SK-N-MC (cell line): ENCODE data around the gene COASY.

Experiments used
- EZH2 ChIP-seq: fragments of 200-600 bp; sonication (generic); IDR thresholded peaks from one replicate; pipeline ENCODE4 v1.6.1; 2017; ENCODE audit warnings: antibody characterized with exemption
- POLR2AphosphoS5 ChIP-seq: IDR thresholded peaks from 2 replicates; pipeline ENCODE4 v1.6.1; 2012; ENCODE audit warnings: mild to moderate bottlenecking, low read depth, low read length, borderline replicate concordance

DNA sequence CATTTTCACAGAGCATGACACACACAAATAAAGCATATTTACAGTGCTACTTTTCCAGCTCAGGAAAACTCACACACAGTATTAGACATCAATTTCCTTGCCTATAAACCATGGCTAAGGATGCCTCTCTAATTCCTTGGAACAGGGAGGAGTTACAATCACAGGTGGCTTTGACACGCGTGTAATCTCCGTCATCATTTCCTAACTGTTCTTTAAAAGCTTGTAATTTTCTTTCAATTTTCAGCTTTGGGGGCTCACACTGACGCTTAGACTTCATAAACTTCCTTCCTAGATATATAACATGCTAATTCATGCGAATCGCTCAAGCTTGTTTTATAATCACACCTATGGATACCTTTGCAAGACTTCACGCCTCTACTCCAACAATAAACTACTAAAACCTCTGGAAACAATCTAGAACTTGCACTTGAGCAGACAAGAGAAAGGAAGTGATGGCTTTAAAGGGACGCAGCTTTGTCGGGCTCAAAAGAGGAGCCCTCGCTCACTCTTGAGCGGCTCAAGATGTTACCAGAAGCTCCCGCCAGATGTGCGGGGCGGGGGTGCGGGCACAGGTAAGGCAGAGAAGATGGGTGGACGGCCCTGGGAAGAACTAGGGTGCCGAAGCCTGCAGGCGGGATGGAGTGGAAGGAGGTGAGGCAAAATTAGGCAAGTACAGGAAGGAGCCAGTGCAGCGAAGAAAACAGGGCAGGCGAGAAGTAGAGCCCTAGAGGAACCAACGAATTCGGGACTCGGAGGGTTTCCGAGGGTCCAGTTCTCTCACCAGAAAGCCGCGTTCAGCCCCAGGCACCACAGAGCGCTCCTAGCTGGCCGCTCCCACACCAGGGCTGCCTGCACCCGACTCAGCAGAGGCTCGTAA is 46.6 kb downstream of the COASY start:
- TF ChIP-seq EZH2 (no peak), POLR2AphosphoS5 (no peak)
